ENCODE measurements around the gene GRK2. TPM values are rescaled to one million over a fixed set of nuclear protein-coding genes. Genes with fewer than 3 reads are reported as not detected.

Gene GRK2
- total RNA-seq, 4 donors from 2014 or later: 40.2 to 79.8 (median 68.4) TPM

GRCh38 chr11:67304511-67305113 is 38.3 kb downstream of the GRK2 start:
- peak overlapping the region; percentile 76 to 94 (median 90) for H3K4me3 ChIP-seq
- H3K27ac ChIP-seq: peak overlapping the region in 2 of 4 donors; percentile 83 to 89
- H3K36me3 ChIP-seq: peaks cover 0 to 8% of the 10 kb centered on the region in 2 donors
- in situ Hi-C loops (cut with MboI; ENCODE audit: low sequenced_read_pairs in 4 of 4) (no loop called here), intact Hi-C loops (cut with DNase I; ENCODE audit: low total_unique reads) (loop anchor here (5.0 kb wide), 1 partner anchor 37 kb away; the partner anchor contains the start of gene GRK2)
- H3K27me3 ChIP-seq: no peaks in the 10 kb centered on the region
- H3K4me1 ChIP-seq: peaks cover 20 to 25% of the 10 kb centered on the region in 2 donors
- DNase-seq: no peak
- no peaks in the 10 kb centered on the region for H3K9me3 ChIP-seq
- no peak for TF ChIP-seq POLR2A (IDR thresholded peaks at IDR 0.05)
- TF ChIP-seq CTCF (IDR thresholded peaks at IDR 0.05 in 4 of 5, conservative IDR thresholded peaks at IDR 0.05 in 1 of 5): no peak
- no peak for ATAC-seq

- DNase-seq (no peak), ATAC-seq (no peak)
- Histone ChIP-seq H3K36me3 (peaks cover 0 to 20% of the 10 kb centered on the region in 2 donors), H3K4me3 (no peak overlapping the region), H3K9me3 (no peaks in the 10 kb centered on the region), H3K4me1 (peaks cover 15 to 21% of the 10 kb centered on the region in 2 donors), H3K27ac (no peak overlapping the region), H3K27me3 (no peaks in the 10 kb centered on the region)
- intact Hi-C loops (cut with DNase I; ENCODE audit: low total_unique reads): no loop called here
- in situ Hi-C loops (cut with MboI; ENCODE audit: low sequenced_read_pairs in 4 of 4): no loop called here
- TF ChIP-seq POLR2A (IDR thresholded peaks at IDR 0.05) (no peak), CTCF (IDR thresholded peaks at IDR 0.05 in 4 of 5, conservative IDR thresholded peaks at IDR 0.05 in 1 of 5) (no peak)
Observed at GRCh38 chr11:67306769-67307544, 40.7 kb downstream of the GRK2 start.

GRCh38 chr11:67307545-67308001 is 41.3 kb downstream of the GRK2 start:
- Histone ChIP-seq H3K4me3 (no peak overlapping the region), H3K9me3 (no peaks in the 10 kb centered on the region), H3K27me3 (no peaks in the 10 kb centered on the region), H3K27ac (no peak overlapping the region), H3K4me1 (peaks cover 10 to 16% of the 10 kb centered on the region in 2 donors), H3K36me3 (peaks cover 0 to 20% of the 10 kb centered on the region in 2 donors)
- DNase-seq (no peak), ATAC-seq (no peak)
- in situ Hi-C loops (cut with MboI; ENCODE audit: low sequenced_read_pairs in 4 of 4) (no loop called here), intact Hi-C loops (cut with DNase I; ENCODE audit: low total_unique reads) (no loop called here)
- TF ChIP-seq POLR2A (IDR thresholded peaks at IDR 0.05): no peak
- TF ChIP-seq CTCF (IDR thresholded peaks at IDR 0.05 in 4 of 5, conservative IDR thresholded peaks at IDR 0.05 in 1 of 5): no peak

- intact Hi-C loops (cut with DNase I; ENCODE audit: low total_unique reads): no loop called here
- no peak for TF ChIP-seq POLR2A (IDR thresholded peaks at IDR 0.05)
- no peak for TF ChIP-seq CTCF (IDR thresholded peaks at IDR 0.05 in 4 of 5, conservative IDR thresholded peaks at IDR 0.05 in 1 of 5)
- H3K9me3 ChIP-seq: no peaks in the 10 kb centered on the region
- in situ Hi-C loops (cut with MboI; ENCODE audit: low sequenced_read_pairs in 4 of 4): no loop called here
- peaks cover 7 to 11% of the 10 kb centered on the region in 2 donors for H3K4me1 ChIP-seq
- DNase-seq (no peak), ATAC-seq (no peak)
- H3K36me3 ChIP-seq: peaks cover 0 to 20% of the 10 kb centered on the region in 2 donors
- H3K27me3 ChIP-seq: no peaks in the 10 kb centered on the region
- no peak overlapping the region for H3K27ac ChIP-seq
- no peak overlapping the region for H3K4me3 ChIP-seq
Observed at GRCh38 chr11:67308031-67308866, 42.0 kb downstream of the GRK2 start.

Data from gastrocnemius medialis (tissue), 4 donors.